CD4-positive, alpha-beta T cell treated with Interferon alpha-2 for 1 hour (primary cell): ENCODE data around the gene GATA1.

Source experiments
- DNase-seq, 2 donors: peaks; one replicate each; pipeline ENCODE4 v3.0.0-alpha.2; 2020 to 2022

The GATA1 gene

DNA sequence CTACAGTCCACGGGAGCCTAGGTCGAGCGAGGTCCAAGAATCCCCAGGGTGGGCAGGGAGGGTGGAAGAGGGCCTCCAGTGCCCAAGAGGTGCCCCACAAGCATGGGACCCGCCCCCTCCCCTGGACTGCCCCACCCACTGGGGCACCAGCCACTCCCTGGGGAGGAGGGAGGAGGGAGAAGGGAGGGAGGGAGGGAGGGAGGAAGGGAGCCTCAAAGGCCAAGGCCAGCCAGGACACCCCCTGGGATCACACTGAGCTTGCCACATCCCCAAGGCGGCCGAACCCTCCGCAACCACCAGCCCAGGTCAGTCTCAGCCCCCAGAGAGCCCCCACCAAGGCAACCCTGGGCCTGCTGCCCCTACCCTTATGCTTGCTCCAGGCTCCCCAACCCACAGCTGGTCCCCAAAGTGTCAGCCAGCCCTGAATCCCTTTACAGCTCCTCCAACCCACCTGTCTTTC lies at the start of gene GATA1:
Gene GATA1, plus strand, starts transcription at position 250 of the 460 bp plus-strand sequence. CDS start 4,520 bp downstream, outside the sequence.
- no peak for DNase-seq

DNA sequence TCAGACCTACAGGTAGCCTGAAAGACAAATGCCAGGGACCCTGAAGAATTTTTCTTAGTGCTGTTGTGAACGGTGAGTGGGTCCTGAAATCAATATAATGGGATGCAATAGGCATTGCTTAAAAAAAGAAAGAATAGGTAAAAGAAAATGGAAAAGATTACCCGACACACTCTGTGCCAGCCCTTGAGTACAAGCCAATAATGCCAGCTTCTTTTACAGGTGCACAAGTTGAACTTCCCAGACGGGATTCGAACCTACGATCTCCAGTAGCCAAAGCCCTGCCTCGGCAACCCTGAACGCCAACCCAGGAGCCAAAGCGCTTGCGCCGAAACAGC lies 49.5 kb upstream of the GATA1 start:
- no peak for DNase-seq

DNA sequence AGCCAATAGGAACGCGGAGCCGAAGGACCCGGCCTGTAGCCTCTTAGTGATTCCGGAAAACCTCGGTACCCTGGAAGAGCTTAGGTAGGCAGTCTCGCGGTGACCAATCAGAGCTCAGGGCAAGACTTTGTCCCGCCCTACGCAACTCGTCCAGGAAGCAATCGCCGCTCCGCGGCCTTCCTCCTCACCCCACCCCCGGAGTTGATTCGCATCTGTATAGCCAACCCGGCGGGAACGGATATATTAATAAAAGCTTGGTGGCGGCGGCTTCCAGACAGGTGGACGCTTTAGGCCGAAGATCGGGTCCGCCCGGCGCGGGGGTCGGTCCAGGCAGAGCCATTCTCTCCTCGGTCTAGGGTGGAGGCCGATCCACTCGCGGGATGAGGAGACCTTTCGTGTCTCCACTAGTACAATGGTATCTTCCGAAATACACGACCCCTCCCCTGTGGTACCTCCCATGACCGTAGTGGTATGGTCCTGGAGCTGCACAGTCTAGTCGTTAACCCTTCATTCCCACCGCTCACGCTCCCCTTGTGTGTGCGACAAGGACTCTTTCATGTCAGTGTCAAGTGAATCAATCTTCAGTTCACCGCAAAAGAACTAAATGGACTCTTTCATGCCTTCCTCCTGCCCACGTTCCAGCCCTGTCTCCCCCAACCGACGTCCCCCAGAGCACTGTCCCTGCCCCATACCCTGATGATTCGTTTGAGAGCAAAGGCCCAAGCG lies 49.0 kb upstream of the GATA1 start:
- peak; percentile 95 to 96 for DNase-seq

DNA sequence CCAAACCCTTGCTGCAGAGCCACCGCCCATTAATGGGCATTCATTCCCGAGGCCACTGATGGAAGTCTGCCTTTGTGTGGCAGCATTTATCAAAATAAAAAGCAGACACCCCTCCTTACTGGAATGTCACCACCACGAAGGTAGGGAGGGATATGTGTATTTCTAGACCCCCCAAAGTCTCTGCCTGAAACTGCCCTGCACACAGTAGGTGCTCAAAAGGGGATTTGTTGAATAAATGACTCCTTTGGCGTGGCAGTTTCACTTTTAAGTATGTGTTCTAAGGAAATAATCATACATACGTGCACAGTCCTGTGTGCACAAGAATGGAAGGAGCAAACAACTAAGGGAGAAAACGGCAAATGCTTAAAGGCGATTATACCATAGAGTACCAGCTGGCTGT lies 48.5 kb upstream of the GATA1 start:
- no peak for DNase-seq

DNA sequence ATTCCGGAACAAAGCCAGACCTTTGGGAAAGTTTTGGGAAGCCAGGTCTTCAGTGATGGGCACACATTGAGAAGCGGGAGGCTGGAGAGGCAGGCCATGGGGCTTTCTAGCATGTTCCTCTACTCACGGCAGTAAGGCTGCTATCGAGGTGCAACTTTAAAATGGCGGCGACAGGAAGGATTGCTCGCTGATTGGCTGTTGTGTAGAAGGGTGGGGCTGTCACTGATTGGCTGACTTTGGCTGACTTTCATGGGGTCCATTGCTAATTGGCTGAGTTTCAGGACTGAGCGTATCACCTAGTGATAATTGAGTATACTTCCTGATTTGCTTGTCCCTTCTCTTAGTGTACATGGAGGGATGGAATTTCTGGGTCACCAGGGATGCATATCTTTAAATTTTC lies 44.6 kb upstream of the GATA1 start:
- DNase-seq: no peak

DNA sequence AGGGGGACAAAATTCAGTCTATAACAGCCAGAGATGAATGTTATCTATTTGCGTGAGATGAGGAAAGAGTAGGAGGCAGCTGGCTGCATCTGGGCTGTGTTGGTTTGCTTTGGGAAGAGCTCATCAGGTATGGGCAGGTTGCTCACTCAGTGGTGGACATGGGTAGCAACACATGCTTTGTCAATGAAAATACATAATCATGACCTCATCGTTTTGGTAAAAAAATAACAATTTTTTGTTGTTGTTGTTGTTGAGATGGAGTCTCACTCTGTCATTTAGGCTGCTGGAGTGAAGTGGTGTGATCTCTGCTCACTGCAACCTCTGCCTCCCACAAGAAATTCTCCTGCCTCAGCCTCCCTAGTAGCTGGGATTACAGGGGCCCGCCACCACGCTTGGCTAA lies 41.2 kb upstream of the GATA1 start:
- no peak for DNase-seq

GRCh38 chrX:48747415-48748016 lies 38.9 kb upstream of the GATA1 start:
- DNase-seq: no peak

DNA sequence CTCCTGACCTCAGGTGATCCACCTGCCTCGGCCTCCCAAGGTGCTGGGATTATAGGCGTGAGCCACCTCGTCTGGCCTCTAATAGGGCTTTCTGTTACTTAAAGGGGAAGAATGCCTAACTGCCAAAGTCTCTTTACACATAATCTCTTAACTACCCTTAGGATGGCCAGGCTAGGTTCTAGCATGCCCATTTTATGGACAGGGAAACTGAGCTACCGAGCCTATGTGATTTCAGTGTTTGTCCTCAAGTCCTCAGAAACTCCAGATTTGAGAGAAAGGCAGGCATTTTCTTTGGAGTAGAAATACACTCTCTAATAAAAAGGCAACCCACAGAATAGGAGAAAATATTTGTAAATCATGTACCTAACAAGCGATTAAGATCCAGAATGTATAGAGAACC lies 37.2 kb upstream of the GATA1 start:
- DNase-seq: no peak

DNA sequence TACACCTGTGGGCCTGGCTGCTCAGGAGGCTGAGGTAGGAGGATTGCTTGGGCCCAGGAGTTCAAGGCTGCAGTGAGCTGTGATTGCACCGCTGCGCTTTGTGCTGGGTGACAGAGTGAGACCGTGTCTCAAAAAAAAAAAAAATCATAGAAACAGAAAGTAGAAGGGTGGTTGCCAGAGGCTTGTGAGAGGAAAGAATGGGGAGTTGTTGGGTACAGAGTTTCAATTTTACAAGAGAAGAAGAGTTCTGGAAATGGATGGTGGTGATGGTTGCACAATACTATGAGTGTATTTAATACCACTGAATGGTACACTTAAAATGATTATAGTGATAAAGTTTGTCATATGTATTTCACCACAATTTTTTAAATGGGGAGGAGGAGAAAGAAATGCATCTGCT lies 35.0 kb upstream of the GATA1 start:
- DNase-seq: no peak

DNA sequence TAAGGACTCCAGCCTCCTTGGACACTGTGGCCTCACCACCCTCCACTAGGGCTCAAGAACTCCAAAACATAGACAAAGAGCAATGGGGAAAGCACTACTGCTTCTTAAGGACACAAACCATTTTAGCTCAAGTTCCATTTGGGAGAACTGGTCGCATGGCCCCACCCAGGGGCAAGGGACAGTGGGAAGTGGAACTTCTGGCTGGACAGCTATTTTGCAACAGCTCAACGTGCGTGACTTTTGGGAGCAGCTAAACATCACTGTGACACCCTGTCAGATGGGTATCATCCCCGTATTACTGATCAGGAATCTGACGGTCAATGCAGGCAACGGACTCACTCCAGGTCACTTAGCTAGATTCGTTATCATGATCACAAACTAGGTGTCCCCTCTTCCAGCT lies 33.9 kb upstream of the GATA1 start:
- no peak for DNase-seq

DNA sequence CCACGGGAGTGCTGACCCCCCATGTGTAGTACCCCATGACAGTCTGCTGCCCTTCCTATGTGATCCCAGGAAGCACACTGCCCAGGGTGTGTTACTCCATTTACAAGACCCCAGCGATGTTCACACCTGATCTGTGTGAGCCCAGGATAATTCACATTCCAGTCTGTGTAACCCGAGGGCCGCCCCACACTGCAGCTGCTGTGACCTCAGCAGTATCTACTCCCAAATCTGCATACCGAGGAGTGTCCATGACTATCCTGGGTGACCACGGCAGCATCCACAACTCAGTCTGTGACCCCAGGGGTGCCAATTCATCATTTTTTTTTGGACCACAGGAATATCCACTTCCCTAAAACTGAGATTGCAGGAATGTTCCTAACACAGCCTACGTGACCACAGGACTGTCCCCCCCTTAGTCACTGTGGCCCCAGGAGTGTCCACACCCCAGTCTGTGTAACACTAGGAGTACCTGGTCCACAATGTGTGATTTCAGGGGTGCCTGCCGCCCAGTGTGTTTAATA lies 32.6 kb upstream of the GATA1 start:
- DNase-seq: no peak

DNA sequence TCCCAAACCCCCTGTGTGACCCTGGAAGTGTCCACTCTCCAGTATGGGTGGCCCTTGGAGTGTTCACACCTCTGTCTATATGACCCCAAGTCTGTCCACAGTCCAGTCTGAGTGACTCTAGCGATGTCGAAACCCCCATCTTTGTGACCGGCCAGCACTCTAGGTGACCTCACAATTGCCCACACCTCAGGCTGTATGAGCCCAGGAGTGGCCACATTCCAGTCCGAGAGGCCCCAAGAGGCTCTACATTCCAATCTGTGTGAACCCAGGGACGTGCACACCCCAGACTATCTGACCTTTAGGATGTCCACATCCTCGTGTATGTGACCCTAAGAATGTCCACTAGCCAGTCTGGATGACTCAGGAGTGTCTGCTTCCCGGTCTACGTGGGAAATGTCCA lies 32.2 kb upstream of the GATA1 start:
- no peak for DNase-seq

GRCh38 chrX:48761674-48762471 lies 24.5 kb upstream of the GATA1 start, which contains the start of gene GLOD5:
Gene GLOD5 (plus strand): TSS chrX:48761747. CDS start chrX:48761791, 44 bp downstream.
- peak in 1 of 2 donors; percentile 14 for DNase-seq

DNA sequence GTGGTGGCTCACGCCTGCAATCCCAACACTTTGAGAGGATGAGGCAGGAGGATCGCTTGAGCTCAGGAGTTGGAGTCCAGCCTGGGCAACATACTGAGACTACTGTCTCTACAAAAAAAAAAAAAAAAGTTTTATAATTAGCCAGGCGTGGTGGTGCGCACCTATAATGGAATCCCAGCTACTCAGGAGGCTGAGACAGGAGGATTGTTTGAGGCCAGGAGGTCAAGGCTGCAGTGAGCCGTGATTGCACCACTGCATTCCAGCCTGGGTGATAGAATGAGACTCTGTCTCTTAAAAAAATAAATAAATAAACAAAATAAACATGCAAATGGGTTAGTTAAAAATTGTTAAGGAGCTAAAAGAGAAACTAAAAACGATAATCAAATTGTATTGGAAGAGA lies 17.2 kb upstream of the GATA1 start:
- no peak for DNase-seq

- DNase-seq: no peak
Observed at GRCh38 chrX:48770296-48770695, 16.1 kb upstream of the GATA1 start.

GRCh38 chrX:48772602-48773001 lies 13.8 kb upstream of the GATA1 start:
- no peak for DNase-seq

DNA sequence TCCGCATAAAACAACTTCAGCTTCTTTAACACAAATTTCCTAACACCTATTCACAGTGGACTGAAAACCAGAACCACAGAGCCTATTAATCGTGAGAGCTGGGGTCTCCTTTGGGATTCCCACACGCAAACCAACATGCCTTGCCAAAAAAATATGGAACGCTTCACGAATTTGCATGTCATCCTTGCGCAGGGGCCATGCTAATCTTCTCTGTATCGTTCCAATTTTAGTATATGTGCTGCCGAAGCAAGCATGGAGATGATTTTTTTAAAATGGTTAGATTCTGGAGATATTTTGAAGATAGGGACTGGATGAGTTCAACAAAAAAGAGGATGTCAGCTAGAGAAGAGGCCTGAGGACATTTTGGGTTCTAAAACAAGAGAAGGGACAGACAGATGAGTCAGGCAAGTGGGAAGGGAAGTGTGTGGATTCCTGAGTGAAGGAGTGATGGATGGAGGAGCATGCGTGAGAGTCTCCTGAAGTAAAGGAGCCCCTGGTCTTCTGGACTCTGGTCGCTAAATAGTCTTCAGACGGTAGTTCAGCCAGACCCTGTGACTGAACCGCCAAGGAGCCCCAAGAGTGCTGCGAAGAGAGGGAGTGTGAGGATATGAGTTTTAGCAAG lies 9.5 kb upstream of the GATA1 start:
- no peak for DNase-seq

GRCh38 chrX:48779399-48779798 lies 7.0 kb upstream of the GATA1 start:
- no peak for DNase-seq

- no peak for DNase-seq
Observed at GRCh38 chrX:48781705-48782104, 4.7 kb upstream of the GATA1 start.

- DNase-seq: no peak
Observed at GRCh38 chrX:48782216-48782615, 4.2 kb upstream of the GATA1 start.

GRCh38 chrX:48782795-48783194 lies 3.6 kb upstream of the GATA1 start:
- DNase-seq: no peak

DNA sequence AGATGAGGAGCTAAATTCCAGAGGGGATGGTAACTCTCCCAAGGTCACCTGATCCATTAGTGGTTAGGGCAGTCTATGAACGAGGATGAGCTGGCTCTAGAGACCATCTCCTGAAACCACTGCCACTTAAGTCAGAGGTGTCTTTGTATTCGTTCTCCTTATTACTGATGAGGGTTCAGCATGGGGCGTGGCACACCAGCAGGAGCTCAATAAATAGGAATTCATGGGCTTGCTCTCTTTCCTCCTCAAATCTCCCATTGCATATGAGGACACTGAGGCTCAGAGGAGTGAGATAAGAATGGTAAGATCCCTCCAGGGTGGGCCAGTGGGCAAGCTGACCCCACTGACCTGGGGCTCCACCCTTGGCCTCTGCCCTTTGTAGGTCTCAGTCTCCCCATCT lies 1.7 kb upstream of the GATA1 start:
- no peak for DNase-seq

DNA sequence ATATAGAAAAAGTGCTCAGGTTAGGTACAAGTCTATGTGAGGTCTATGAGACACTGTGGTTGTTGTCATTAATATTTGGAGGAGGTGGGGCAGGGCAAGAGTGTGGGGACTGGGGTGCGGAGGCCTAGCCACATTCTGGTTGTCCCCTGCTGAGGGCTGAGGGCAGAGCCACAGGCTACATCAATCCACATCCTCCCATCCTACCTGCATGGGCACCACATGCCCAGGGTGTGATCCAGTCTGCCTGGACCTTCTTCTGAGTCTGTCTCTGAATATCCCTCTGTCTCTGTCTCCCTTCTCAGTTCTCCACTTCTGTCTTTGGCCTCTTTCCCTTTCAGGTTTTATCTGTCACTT lies 1.2 kb upstream of the GATA1 start:
- DNase-seq: no peak
